ENCODE data around the gene HERC4. TPM values are rescaled to one million over a fixed set of nuclear protein-coding genes. Genes with fewer than 3 reads are reported as not detected.

The HERC4 gene
- total and polyA plus RNA-seq, 8 donors, result 11.2 to 30.7 (median 14.1) TPM

DNA sequence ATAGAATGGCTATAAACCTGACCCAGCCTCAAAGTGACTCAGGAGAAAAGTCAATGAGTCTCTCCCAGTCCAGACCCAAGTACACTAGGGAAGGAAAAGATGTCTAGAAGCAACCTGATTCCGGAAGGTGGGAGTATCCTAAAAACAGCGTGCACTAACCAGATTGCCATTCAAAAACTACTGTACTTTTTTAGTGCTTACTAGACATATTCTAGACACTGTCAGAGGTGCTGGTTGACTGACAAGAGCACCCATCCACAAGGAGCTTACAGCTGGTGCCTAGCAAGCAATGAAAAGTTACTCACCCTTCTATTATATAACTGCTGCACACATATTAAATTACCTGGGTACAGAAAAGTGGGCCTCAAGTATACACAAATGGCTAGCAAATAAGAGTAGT is 109.6 kb downstream of the HERC4 start:
- FAIRE-seq, result no peak
- DNase-seq, result no peak
- ATAC-seq, result no peak
- TF ChIP-seq CTCF (IDR thresholded peaks at IDR 0.05), result no peak
- no peak overlapping the region for H3K4me3 ChIP-seq
- H3K4me1 ChIP-seq, result no peaks in the 10 kb centered on the region
- peaks cover 0 to 7% (median 0%) of the 10 kb centered on the region in 3 donors for H3K36me3 ChIP-seq
- H3K27ac ChIP-seq, result no peak overlapping the region
- no peaks in the 10 kb centered on the region for H3K9me3 ChIP-seq
- intact Hi-C loops (cut with DNase I), result no loop called here
- 94 to 100% methylated on average over 2 of the region's 2 CpGs for WGBS, 2 donors
- no peaks in the 10 kb centered on the region for H3K27me3 ChIP-seq

GRCh38 chr10:67959839-67960476 is 115.1 kb downstream of the HERC4 start:
- FAIRE-seq (no peak), DNase-seq (no peak), ATAC-seq (no peak)
- Histone ChIP-seq H3K4me3 (no peak overlapping the region), H3K9me3 (no peaks in the 10 kb centered on the region), H3K27me3 (no peaks in the 10 kb centered on the region), H3K36me3 (no peaks in the 10 kb centered on the region), H3K27ac (no peak overlapping the region), H3K4me1 (no peaks in the 10 kb centered on the region)
- WGBS, 2 donors, result 92 to 94% methylated on average over 8 of the region's 8 CpGs
- no peak for TF ChIP-seq CTCF (IDR thresholded peaks at IDR 0.05)
- intact Hi-C loops (cut with DNase I), result no loop called here

DNA sequence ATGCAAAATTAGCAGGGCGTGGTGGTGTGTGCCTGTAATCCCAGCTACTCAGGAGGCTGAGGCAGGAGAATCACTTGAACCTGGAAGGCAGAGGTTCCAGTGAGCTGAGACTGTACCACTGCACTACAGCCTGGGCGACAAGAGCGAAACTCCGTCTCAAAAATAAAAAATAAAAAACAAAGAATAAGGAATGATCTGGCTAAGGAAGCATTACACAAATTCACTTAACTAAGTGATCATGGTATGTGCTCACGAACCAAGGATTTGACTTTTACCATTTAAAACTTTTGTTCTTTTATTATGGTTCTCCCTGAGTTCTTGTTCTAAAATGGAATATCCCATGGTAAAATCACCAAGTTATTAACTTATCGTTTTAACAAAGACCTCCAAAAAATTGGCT is 119.5 kb downstream of the HERC4 start:
- H3K9me3 ChIP-seq, result no peaks in the 10 kb centered on the region
- ATAC-seq (no peak), DNase-seq (no peak), FAIRE-seq (no peak)
- no peak overlapping the region for H3K4me3 ChIP-seq
- no peaks in the 10 kb centered on the region for H3K27me3 ChIP-seq
- no peak for TF ChIP-seq CTCF (IDR thresholded peaks at IDR 0.05)
- 95 to 98% methylated on average over 6 of the region's 6 CpGs for WGBS, 2 donors
- no peaks in the 10 kb centered on the region for H3K4me1 ChIP-seq
- intact Hi-C loops (cut with DNase I), result no loop called here
- no peak overlapping the region for H3K27ac ChIP-seq
- no peaks in the 10 kb centered on the region for H3K36me3 ChIP-seq

- H3K27ac ChIP-seq, result no peak overlapping the region
- no peaks in the 10 kb centered on the region for H3K9me3 ChIP-seq
- no peak for TF ChIP-seq CTCF (IDR thresholded peaks at IDR 0.05)
- H3K4me3 ChIP-seq, result no peak overlapping the region
- peaks cover 0 to 12% (median 0%) of the 10 kb centered on the region in 3 donors for H3K36me3 ChIP-seq
- H3K4me1 ChIP-seq, result no peaks in the 10 kb centered on the region
- no peaks in the 10 kb centered on the region for H3K27me3 ChIP-seq
- DNase-seq (no peak), ATAC-seq (no peak), FAIRE-seq (no peak)
- intact Hi-C loops (cut with DNase I), result no loop called here
- 98% methylated on average over 2 of the region's 2 CpGs for WGBS, 2 donors
These were observed 131.2 kb downstream of the HERC4 start for GRCh38 chr10:67943917-67944316.

GRCh38 chr10:67936416-67936815 is 138.7 kb downstream of the HERC4 start:
- DNase-seq (no peak), ATAC-seq (no peak), FAIRE-seq (no peak)
- WGBS, 2 donors, result 73 to 88% methylated on average over 1 of the region's 1 CpG
- Histone ChIP-seq H3K4me1 (no peaks in the 10 kb centered on the region), H3K9me3 (no peaks in the 10 kb centered on the region), H3K4me3 (no peak overlapping the region), H3K27me3 (no peaks in the 10 kb centered on the region), H3K36me3 (peaks cover 0 to 32% (median 7%) of the 10 kb centered on the region in 3 donors), H3K27ac (no peak overlapping the region)
- no peak for TF ChIP-seq CTCF (IDR thresholded peaks at IDR 0.05)
- intact Hi-C loops (cut with DNase I), result no loop called here
